Spleen (tissue), 11 donors: Measurements from ENCODE around the gene SCN2A. TPM values are rescaled to one million over a fixed set of nuclear protein-coding genes. Genes with fewer than 3 reads are reported as not detected.

Source experiments
- DNase-seq: peaks from one replicate; pipeline ENCODE4 v3.0.0-alpha.2; 2020
- H3K27ac ChIP-seq, 8 donors: fragments of 200-600 bp; sonication (generic) in 7 of 8; 1 replicate in 4 of 8; 2 replicates in 4 of 8; pipeline versions ENCODE4 v1.5.0 to v1.8.0; 2016 to 2021; ENCODE audit warnings: inconsistent platforms in 4 of 8, mild to moderate bottlenecking in 4 of 8, moderate library complexity in 1 of 8
- H3K27me3 ChIP-seq, 7 donors: fragments of 200-600 bp; sonication (generic) in 6 of 7; replicated peaks in 1 of 7; 1 replicate in 4 of 7; 2 replicates in 3 of 7; pipeline versions ENCODE4 v1.5.0 to v1.8.0; 2016 to 2021; ENCODE audit warnings: inconsistent platforms in 3 of 7, mild to moderate bottlenecking in 1 of 7
- H3K36me3 ChIP-seq, 6 donors: fragments of 200-600 bp; sonication (generic) in 5 of 6; 1 replicate in 4 of 6; 2 replicates in 2 of 6; pipeline versions ENCODE4 v1.5.0 to v1.8.0; 2016 to 2021; ENCODE audit warnings: inconsistent platforms in 2 of 6
- H3K4me1 ChIP-seq, 6 donors: fragments of 200-600 bp; sonication (generic) in 5 of 6; 1 replicate in 3 of 6; 2 replicates in 3 of 6; pipeline versions ENCODE4 v1.5.0 to v1.8.0; 2016 to 2021; ENCODE audit warnings: inconsistent platforms in 3 of 6
- H3K4me3 ChIP-seq, 8 donors: fragments of 200-600 bp; sonication (generic) in 7 of 8; 1 replicate in 4 of 8; 2 replicates in 4 of 8; pipeline versions ENCODE4 v1.5.0 to v1.8.0; 2016 to 2021; ENCODE audit warnings: inconsistent platforms in 4 of 8, mild to moderate bottlenecking in 4 of 8, moderate library complexity in 2 of 8
- H3K9me3 ChIP-seq, 8 donors: fragments of 200-600 bp; sonication (generic) in 7 of 8; 1 replicate in 4 of 8; 2 replicates in 4 of 8; pipeline versions ENCODE4 v1.5.0 to v1.8.0; 2016 to 2021; ENCODE audit warnings: inconsistent platforms in 4 of 8
- POLR2A ChIP-seq, 3 donors: fragments of 450-650 bp; IDR thresholded peaks; one replicate each; pipeline ENCODE4 v1.5.1; 2017; ENCODE audit warnings: antibody characterized with exemption in 3 of 3, mild to moderate bottlenecking in 1 of 3
- POLR2AphosphoS5 ChIP-seq, 3 donors: sonication (generic); formaldehyde crosslinking; IDR thresholded peaks; one replicate each; pipeline ENCODE4 v1.5.1; 2017; ENCODE audit warnings: antibody characterized with exemption in 3 of 3
- WGBS, 5 donors: extraction: QIAGEN DNeasy Blood & Tissue Kit in 3 of 5; methylation state at CpG; one replicate each; pipeline versions ENCODE4 v1.1.5 to v1.1.7; 2013 to 2018; 5-methylcytosine and 5-hydroxymethylcytosine counted together
- intact Hi-C: fragments of 100-400 bp; cut with DNase I; formaldehyde crosslinking; loops from one replicate; pipeline ENCODE4 v1.15.0; 2023; ENCODE audit warnings: low total_unique reads
- polyA plus RNA-seq, 3 donors: library from polyadenylated mRNA; stranded (reverse); fragments of 200-250 nt; gene quantifications; one replicate each; pipeline ENCODE4 v1.2.1, GENCODE V29; 2013
- total RNA-seq, 7 donors: library from RNA; depleted of rRNA in 3 of 7; stranded (reverse); fragments of >200 nt in 3 of 7; fragmentation: NEBNext Ultra II Directional in 4 of 7; extraction: Animal tissue kit (Norgen Biotek cat#: 25700) in 4 of 7; gene quantifications; one replicate each; pipeline versions ENCODE4 v1.1.0 to v1.2.1, GENCODE V29; 2016 to 2021
- TF ChIP-seq, protein P1 (sequence below), 11 experiments: fragments of 200-600 bp in 7 of 11; fragments of 450-650 bp in 4 of 11; sonication (generic) in 4 of 11; IDR thresholded peaks in 8 of 11; conservative IDR thresholded peaks in 3 of 11; 1 replicate in 7 of 11; 2 replicates in 4 of 11; pipeline versions ENCODE4 v1.4.0 to v1.8.0; 2016 to 2021; ENCODE audit warnings: antibody characterized with exemption in 11 of 11, inconsistent platforms in 4 of 11, mild to moderate bottlenecking in 1 of 11
- donor health status: healthy with polysubstance abuse.
- donor health status: DM: no; HTN: no; CAD: no; lungs with moderate emphysema.
- donor health status: DM: no; HTN: no; CAD: no.
- donor health status: Bipolar disorder and iron deficiency.
- donor health status: healthy.
- donor health status: DM: no; HTN: no; CAD: no.
- donor health status: DM: yes; HTN: yes; CAD: no.

The SCN2A gene
- total and polyA plus RNA-seq, 10 donors, result 0.14 to 1.2 (median 0.28) TPM

DNA sequence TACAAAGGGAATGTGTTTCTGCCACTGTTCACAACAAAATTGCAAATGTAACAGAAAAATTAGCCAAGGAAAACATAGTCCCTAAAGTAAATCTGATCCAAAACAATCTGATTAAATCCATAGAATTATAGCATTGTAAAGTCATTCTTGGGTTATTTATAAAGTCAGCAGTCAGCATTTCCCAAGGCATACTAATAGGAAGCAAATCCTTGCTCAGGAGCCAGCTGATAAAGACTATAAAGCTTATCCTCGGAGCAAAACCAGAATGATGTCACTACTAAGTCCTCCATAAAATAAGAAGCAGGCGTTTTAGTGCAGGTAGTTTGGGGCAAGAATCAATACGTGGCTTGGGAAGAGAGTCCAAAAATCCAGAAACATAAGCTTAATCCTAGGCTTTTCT, 162.9 kb downstream of the SCN2A start:
- H3K27ac ChIP-seq, result no peak overlapping the region
- intact Hi-C loops, result loop anchor here (10.0 kb wide), 1 partner anchor 293 kb away; no protein-coding TSS in a partner anchor
- H3K27me3 ChIP-seq, result no peaks in the 10 kb centered on the region
- no peaks in the 10 kb centered on the region for H3K9me3 ChIP-seq
- TF ChIP-seq, protein P1, sequence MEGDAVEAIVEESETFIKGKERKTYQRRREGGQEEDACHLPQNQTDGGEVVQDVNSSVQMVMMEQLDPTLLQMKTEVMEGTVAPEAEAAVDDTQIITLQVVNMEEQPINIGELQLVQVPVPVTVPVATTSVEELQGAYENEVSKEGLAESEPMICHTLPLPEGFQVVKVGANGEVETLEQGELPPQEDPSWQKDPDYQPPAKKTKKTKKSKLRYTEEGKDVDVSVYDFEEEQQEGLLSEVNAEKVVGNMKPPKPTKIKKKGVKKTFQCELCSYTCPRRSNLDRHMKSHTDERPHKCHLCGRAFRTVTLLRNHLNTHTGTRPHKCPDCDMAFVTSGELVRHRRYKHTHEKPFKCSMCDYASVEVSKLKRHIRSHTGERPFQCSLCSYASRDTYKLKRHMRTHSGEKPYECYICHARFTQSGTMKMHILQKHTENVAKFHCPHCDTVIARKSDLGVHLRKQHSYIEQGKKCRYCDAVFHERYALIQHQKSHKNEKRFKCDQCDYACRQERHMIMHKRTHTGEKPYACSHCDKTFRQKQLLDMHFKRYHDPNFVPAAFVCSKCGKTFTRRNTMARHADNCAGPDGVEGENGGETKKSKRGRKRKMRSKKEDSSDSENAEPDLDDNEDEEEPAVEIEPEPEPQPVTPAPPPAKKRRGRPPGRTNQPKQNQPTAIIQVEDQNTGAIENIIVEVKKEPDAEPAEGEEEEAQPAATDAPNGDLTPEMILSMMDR (IDR thresholded peaks at IDR 0.05 in 8 of 11, conservative IDR thresholded peaks at IDR 0.05 in 3 of 11), result no peak
- TF ChIP-seq POLR2A (IDR thresholded peaks at IDR 0.05), result no peak
- no peak for TF ChIP-seq POLR2AphosphoS5 (IDR thresholded peaks at IDR 0.05)
- 59 to 79% (median 64%) methylated on average over 3 of the region's 3 CpGs for WGBS, 5 donors
- no peaks in the 10 kb centered on the region for H3K36me3 ChIP-seq
- H3K4me1 ChIP-seq, result peaks cover 0 to 4% (median 0%) of the 10 kb centered on the region in 6 donors
- H3K4me3 ChIP-seq, result no peak overlapping the region
- no peak for DNase-seq

DNA sequence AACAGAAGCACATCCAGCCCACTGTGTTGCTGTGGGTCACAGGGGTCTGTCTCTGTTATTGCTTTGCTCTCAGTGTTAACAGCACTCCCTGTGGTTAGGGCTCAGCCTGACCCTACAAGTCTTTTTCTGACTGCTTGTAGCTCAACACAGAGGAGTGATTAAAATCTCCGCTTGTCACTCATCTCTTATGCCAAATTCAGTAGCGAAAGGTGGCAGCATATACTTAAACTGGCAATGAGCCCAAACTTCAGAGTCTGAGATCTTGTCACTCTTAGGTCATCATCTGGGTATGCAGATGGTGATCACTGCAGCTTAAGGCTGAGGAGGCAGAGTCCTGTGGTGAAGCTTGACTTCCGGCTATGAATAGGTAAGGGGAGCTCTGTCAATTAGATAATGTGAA, 167.0 kb downstream of the SCN2A start:
- H3K9me3 ChIP-seq, result no peaks in the 10 kb centered on the region
- no peak for DNase-seq
- H3K36me3 ChIP-seq, result no peaks in the 10 kb centered on the region
- H3K27me3 ChIP-seq, result no peaks in the 10 kb centered on the region
- no peak overlapping the region for H3K27ac ChIP-seq
- WGBS, 5 donors, result 81 to 92% (median 87%) methylated on average over 3 of the region's 3 CpGs
- peaks cover 0 to 4% (median 0%) of the 10 kb centered on the region in 6 donors for H3K4me1 ChIP-seq
- H3K4me3 ChIP-seq, result no peak overlapping the region
- TF ChIP-seq, protein P1 (IDR thresholded peaks at IDR 0.05 in 8 of 11, conservative IDR thresholded peaks at IDR 0.05 in 3 of 11), result no peak
- intact Hi-C loops, result loop anchor here (10.0 kb wide), 1 partner anchor 289 kb away; no protein-coding TSS in a partner anchor

DNA sequence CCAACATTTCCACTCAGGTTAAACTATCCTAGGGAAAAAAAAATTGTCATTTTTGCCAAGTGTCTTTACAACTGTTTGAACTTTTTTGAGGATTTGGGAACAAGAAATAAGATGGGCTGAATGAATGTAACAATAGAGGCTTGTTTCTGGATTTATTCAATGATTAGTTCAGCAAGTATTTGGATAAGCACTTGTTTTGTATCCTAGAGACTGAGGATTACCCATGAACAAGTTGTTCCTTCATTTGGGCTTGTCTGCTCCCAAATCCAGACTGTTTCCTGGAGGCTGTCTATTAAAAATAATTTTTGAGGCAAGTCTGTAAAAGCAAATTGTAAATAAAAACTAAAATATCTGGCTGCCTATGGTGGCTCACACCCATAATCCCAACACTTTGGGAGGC, 168.3 kb downstream of the SCN2A start:
- no peak for DNase-seq
- no peaks in the 10 kb centered on the region for H3K9me3 ChIP-seq
- no peaks in the 10 kb centered on the region for H3K27me3 ChIP-seq
- intact Hi-C loops, result loop anchor here (10.0 kb wide), 1 partner anchor 287 kb away; no protein-coding TSS in a partner anchor
- H3K36me3 ChIP-seq, result no peaks in the 10 kb centered on the region
- H3K27ac ChIP-seq, result no peak overlapping the region
- H3K4me1 ChIP-seq, result no peaks in the 10 kb centered on the region
- H3K4me3 ChIP-seq, result no peak overlapping the region
- TF ChIP-seq POLR2AphosphoS5 (IDR thresholded peaks at IDR 0.05) (no peak), POLR2A (IDR thresholded peaks at IDR 0.05) (no peak)
- TF ChIP-seq, protein P1 (IDR thresholded peaks at IDR 0.05 in 8 of 11, conservative IDR thresholded peaks at IDR 0.05 in 3 of 11), result no peak

DNA sequence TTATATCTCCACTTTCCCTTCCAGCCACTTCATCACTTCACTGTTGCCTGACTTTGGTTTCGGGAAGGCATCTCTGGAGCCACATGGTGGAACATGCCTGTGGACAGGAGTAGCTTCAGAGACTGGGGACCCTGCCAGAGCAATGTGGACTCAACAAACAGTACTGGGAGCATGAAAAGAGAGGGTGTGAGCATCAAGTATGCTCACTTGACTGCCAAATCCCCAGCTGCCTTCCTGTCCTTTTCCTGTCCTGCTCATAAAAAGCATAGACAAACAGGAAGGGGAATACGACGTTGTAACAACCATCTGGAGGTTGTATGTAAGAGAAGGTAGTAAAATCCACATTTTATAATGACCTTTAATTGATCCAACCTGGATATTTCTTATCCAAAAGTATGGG, 169.0 kb downstream of the SCN2A start:
- Histone ChIP-seq H3K9me3 (no peaks in the 10 kb centered on the region), H3K4me1 (no peaks in the 10 kb centered on the region), H3K36me3 (no peaks in the 10 kb centered on the region), H3K27ac (no peak overlapping the region), H3K27me3 (no peaks in the 10 kb centered on the region), H3K4me3 (no peak overlapping the region)
- DNase-seq, result no peak
- intact Hi-C loops, result loop anchor here (10.0 kb wide), 1 partner anchor 287 kb away; no protein-coding TSS in a partner anchor
- no peak for TF ChIP-seq POLR2AphosphoS5 (IDR thresholded peaks at IDR 0.05)
- TF ChIP-seq, protein P1 (IDR thresholded peaks at IDR 0.05 in 8 of 11, conservative IDR thresholded peaks at IDR 0.05 in 3 of 11), result no peak
- TF ChIP-seq POLR2A (IDR thresholded peaks at IDR 0.05), result no peak
- 29 to 44% (median 37%) methylated on average over 3 of the region's 3 CpGs for WGBS, 5 donors
